HG02623 (cell line): ENCODE data around the gene FXYD1.
"Not testable (repeated sequence)": the region's sequence is repeated elsewhere in the genome, so short reads cannot be mapped to it uniquely, and the experiment has no call there.

ENCODE experiments used
- ATAC-seq: cut with Tn5 transposase; IDR thresholded peaks from one replicate; pipeline ENCODE4 v1.9.1; 2021; ENCODE audit warnings: moderate library complexity; ENCODE audit not compliant: unreplicated experiment

Gene FXYD1

GRCh38 chr19:35124098-35125060 lies 14.2 kb upstream of the FXYD1 start:
- no peak for ATAC-seq

- ATAC-seq: no peak
These were observed 13.3 kb upstream of the FXYD1 start for GRCh38 chr19:35125270-35125717.

GRCh38 chr19:35125749-35126623 lies 12.6 kb upstream of the FXYD1 start:
- no peak for ATAC-seq

- no peak for ATAC-seq
These were observed 12.0 kb upstream of the FXYD1 start for GRCh38 chr19:35126624-35126959.

- no peak for ATAC-seq
These were observed 10.8 kb upstream of the FXYD1 start for GRCh38 chr19:35127871-35128270.

- ATAC-seq: no peak
These were observed 10.1 kb upstream of the FXYD1 start for GRCh38 chr19:35128398-35129057.

- ATAC-seq: not testable (repeated sequence)
These were observed 8.8 kb upstream of the FXYD1 start for GRCh38 chr19:35129724-35130274.

- no peak for ATAC-seq
These were observed 7.6 kb upstream of the FXYD1 start for GRCh38 chr19:35130761-35131720.

- ATAC-seq: no peak
These were observed 6.4 kb upstream of the FXYD1 start for GRCh38 chr19:35132254-35132653.

- no peak for ATAC-seq
These were observed 4.8 kb upstream of the FXYD1 start for GRCh38 chr19:35133826-35134225.

- ATAC-seq: no peak
These were observed 3.9 kb upstream of the FXYD1 start, which contains the start of gene LGI4 for GRCh38 chr19:35134601-35135242. Gene LGI4 (minus strand): TSS chr19:35135059. CDS start chr19:35134680, 379 bp downstream.

GRCh38 chr19:35135389-35135909 lies 3.2 kb upstream of the FXYD1 start:
- no peak for ATAC-seq

GRCh38 chr19:35136231-35136630 lies 2.4 kb upstream of the FXYD1 start:
- ATAC-seq: no peak

GRCh38 chr19:35136977-35137702 lies 1.5 kb upstream of the FXYD1 start:
- no peak for ATAC-seq

GRCh38 chr19:35140207-35140961 lies 1.8 kb downstream of the FXYD1 start:
- ATAC-seq: no peak

GRCh38 chr19:35140962-35141836 lies 2.6 kb downstream of the FXYD1 start:
- peak; percentile 46 for ATAC-seq
